K562 (cell line): ENCODE data around the gene TRAIP. TPM values are rescaled to one million over a fixed set of nuclear protein-coding genes. Genes with fewer than 3 reads are reported as not detected.

Source experiments
- ATAC-seq: fragments of 200-7000 bp; cut with Tn5 transposase; 3 replicates; pipeline ENCODE4 v1.9.1; 2020; ENCODE audit warnings: moderate library complexity
- BruUV-seq: library from RNA; stranded (reverse); fragments of 400-500 nt; replicated peaks from 2 replicates; lab custom pipeline; 2021; lab: Mats Ljungman, UMichigan
- CTCF ChIA-PET: fragments of 300-600 bp; formaldehyde crosslinking; extraction: SDS; loops from one replicate; lab custom pipeline; 2021; ENCODE audit warnings: low intra/inter-chr PET ratio; lab: Yijun Ruan, JAX
- POLR2A ChIA-PET: fragments of 300-600, 350-650 bp; sonication (Branson Sonifier 250); formaldehyde crosslinking; extraction: SDS; loops from one replicate; lab custom pipeline; 2021; ENCODE audit warnings: antibody characterized with exemption, inconsistent platforms; lab: Yijun Ruan, JAX
- DNase-seq, 4 experiments: peaks; one replicate each; pipeline versions ENCODE4 v3.0.0 to v3.0.0-alpha.2; 2011 to 2018; ENCODE audit warnings: low spot score in 3 of 4, mixed read lengths in 3 of 4; ENCODE audit errors: extremely low read depth in 1 of 4
- FAIRE-seq: peaks from 2 replicates; lab custom pipeline; 2011; peaks lifted over from hg19 to GRCh38; lab: Jason Lieb, UNC
- H2AFZ ChIP-seq: 2 replicates; pipeline ENCODE4 v1.6.0; 2011; ENCODE audit warnings: low read depth, low read length, control low read depth, inconsistent platforms
- H3K27ac ChIP-seq: fragments of 200-600 bp; 3 replicates; pipeline ENCODE4 v1.8.0; 2011; ENCODE audit warnings: low read depth, mild to moderate bottlenecking, control low read depth, inconsistent platforms, low read length, moderate library complexity, mixed read lengths; ENCODE audit errors: extremely low read depth
- H3K27me3 ChIP-seq, 2 experiments: fragments of 300-600 bp in 1 of 2; 2 replicates in 1 of 2; 3 replicates in 1 of 2; pipeline versions ENCODE4 v1.6.0 to v1.8.0; 2011; ENCODE audit warnings: inconsistent platforms in 2 of 2, low read length in 2 of 2, mild to moderate bottlenecking in 1 of 2, mixed read lengths in 1 of 2, moderate library complexity in 1 of 2; ENCODE audit not compliant: control insufficient read depth in 2 of 2, insufficient read depth in 2 of 2
- H3K36me3 ChIP-seq: fragments of 300-600 bp; 3 replicates; pipeline ENCODE4 v1.8.0; 2011; ENCODE audit warnings: mild to moderate bottlenecking, low read length, inconsistent platforms; ENCODE audit not compliant: control insufficient read depth, insufficient read depth
- H3K4me1 ChIP-seq, 2 experiments: fragments of 200-600 bp in 1 of 2; replicated peaks in 1 of 2; 2 replicates in 1 of 2; 3 replicates in 1 of 2; pipeline versions ENCODE4 v1.5.1 to v1.8.0; 2011; ENCODE audit warnings: inconsistent platforms in 2 of 2, low read length in 2 of 2, mild to moderate bottlenecking in 1 of 2, mixed read lengths in 1 of 2, moderate library complexity in 1 of 2; ENCODE audit not compliant: control insufficient read depth in 2 of 2, insufficient read depth in 2 of 2
- H3K4me2 ChIP-seq: 2 replicates; pipeline ENCODE4 v1.6.1; 2011; ENCODE audit warnings: low read length, control low read depth, inconsistent platforms, mixed read lengths; ENCODE audit not compliant: insufficient read depth
- H3K4me3 ChIP-seq: fragments of 200-600 bp; sonication (generic), shearing (Covaris generic); 2 replicates; pipeline ENCODE4 v1.5.1; 2016; ENCODE audit warnings: control low read depth, inconsistent platforms
- H3K79me2 ChIP-seq: fragments of 200-600 bp; 3 replicates; pipeline ENCODE4 v1.8.0; 2011; ENCODE audit warnings: low read length, inconsistent platforms; ENCODE audit not compliant: control insufficient read depth, insufficient read depth
- H3K9ac ChIP-seq, 2 experiments: 2 replicates each; pipeline versions ENCODE4 v1.6.0 to v1.6.1; 2011; ENCODE audit warnings: low read depth in 2 of 2, low read length in 2 of 2, control low read depth in 1 of 2, inconsistent platforms in 1 of 2, mild to moderate bottlenecking in 1 of 2, mixed read lengths in 1 of 2; ENCODE audit not compliant: insufficient read depth in 1 of 2
- H3K9me1 ChIP-seq: one replicate; pipeline ENCODE4 v1.6.0; 2011; ENCODE audit warnings: inconsistent platforms, mild to moderate bottlenecking, low read length, moderate library complexity; ENCODE audit not compliant: control insufficient read depth, insufficient read depth
- H3K9me3 ChIP-seq: replicated peaks from 2 replicates; pipeline ENCODE4 v1.5.1; 2011; ENCODE audit warnings: low read depth, low read length, inconsistent platforms; ENCODE audit not compliant: control insufficient read depth, insufficient read depth
- H4K20me1 ChIP-seq: replicated peaks from 2 replicates; pipeline ENCODE4 v1.6.1; 2011; ENCODE audit warnings: low read length, inconsistent platforms, mixed read lengths; ENCODE audit not compliant: control insufficient read depth, insufficient read depth
- CTBP1 ChIP-seq: fragments of 450-650 bp; IDR thresholded peaks from 2 replicates; pipeline ENCODE4 v1.6.1; 2016; ENCODE audit warnings: borderline replicate concordance
- DIDO1 ChIP-seq: fragments of 450-650 bp; IDR thresholded peaks from 2 replicates; pipeline ENCODE4 v1.6.1; 2016; ENCODE audit warnings: low read depth, missing biosample characterization, missing genetic modification characterization
- FOXM1 ChIP-seq, 2 experiments: fragments of 450-650 bp in 1 of 2; sonication (generic) in 1 of 2; formaldehyde crosslinking in 1 of 2; IDR thresholded peaks; 2 replicates each; pipeline versions ENCODE4 v1.6.1 to v1.9.0; 2017 to 2022; ENCODE audit warnings: low read depth in 2 of 2, mild to moderate bottlenecking in 2 of 2, missing genetic modification reagents in 1 of 2, moderate library complexity in 1 of 2
- MYC ChIP-seq, 2 experiments: fragments of 250-450 bp in 1 of 2; sonication (Bioruptor Pico) in 1 of 2; IDR thresholded peaks; 2 replicates each; pipeline versions ENCODE4 v1.5.1 to v1.6.1; 2012 to 2021; ENCODE audit warnings: low read depth in 2 of 2, borderline replicate concordance in 1 of 2, improper control_type of control experiment in 1 of 2, low read length in 1 of 2, mild to moderate bottlenecking in 1 of 2, moderate library complexity in 1 of 2
- NR1H2 ChIP-seq: sonication (generic); formaldehyde crosslinking; IDR thresholded peaks from 2 replicates; pipeline ENCODE4 v1.4.0; 2020; ENCODE audit warnings: mild to moderate bottlenecking, missing genetic modification reagents
- RAD51 ChIP-seq: fragments of 450-650 bp; IDR thresholded peaks from 2 replicates; pipeline ENCODE4 v1.7.1; 2016; ENCODE audit warnings: low read depth, mild to moderate bottlenecking, borderline replicate concordance
- RBBP5 ChIP-seq: fragments of 200-600 bp; sonication (generic); IDR thresholded peaks from 2 replicates; pipeline ENCODE4 v1.6.1; 2012; ENCODE audit warnings: borderline replicate concordance, mild to moderate bottlenecking, low read length, control low read depth, inconsistent platforms; ENCODE audit not compliant: insufficient read depth, poor library complexity, severe bottlenecking
- RBM39 ChIP-seq: fragments of 200-400 bp; formaldehyde crosslinking; optimal IDR thresholded peaks from 2 replicates; pipeline ENCODE3; 2018; ENCODE audit warnings: low read depth, low read length
- SAP30 ChIP-seq: fragments of 200-600 bp; sonication (generic); IDR thresholded peaks from 2 replicates; pipeline ENCODE4 v1.6.1; 2012; ENCODE audit warnings: borderline replicate concordance, low read depth, mild to moderate bottlenecking, moderate library complexity, low read length, control low read depth, inconsistent platforms; ENCODE audit not compliant: insufficient read depth, poor library complexity, severe bottlenecking
- SPI1 ChIP-seq: IDR thresholded peaks from 2 replicates; pipeline ENCODE4 v1.6.1; 2011; ENCODE audit warnings: low read depth, low read length, control low read depth, borderline replicate concordance
- ZFP1 ChIP-seq: fragments of 450-650 bp; formaldehyde crosslinking; IDR thresholded peaks from 2 replicates; pipeline ENCODE4 v1.4.0; 2020; ENCODE audit warnings: mild to moderate bottlenecking, mixed read lengths
- WGBS: fragments of 100-300 bp; shearing (Covaris generic); methylation state at CpG from one replicate; pipeline ENCODE4 v1.1.6; 2016; ENCODE audit warnings: low coverage, mixed read lengths; ENCODE audit not compliant: insufficient coverage; ENCODE audit errors: missing lambda C conversion rate; 5-methylcytosine and 5-hydroxymethylcytosine counted together
- in situ Hi-C: fragments of 300-500 bp; cut with MboI; formaldehyde crosslinking; loops from 4 replicates; pipeline ENCODE4 v1.15.0; 2018; ENCODE audit warnings: inconsistent platforms, mixed read lengths
- intact Hi-C: fragments of 100-400 bp; cut with micrococcal nuclease; formaldehyde crosslinking; loops from 2 replicates; pipeline ENCODE4 v1.14.2; 2022
- polyA plus RNA-seq, 8 experiments: library from polyadenylated mRNA; depleted of rRNA in 4 of 8; stranded (reverse) in 5 of 8; unstranded in 3 of 8; fragments of >200 nt; fragmentation: Nextera tagmentation in 2 of 8; fragmentation: Illumina TruSeq in 1 of 8; extraction: Ambion mirVana in 2 of 8; extraction: Trizol in 1 of 8; gene quantifications; 2 replicates each; pipeline versions ENCODE4 v1.2.1 to v1.2.3, GENCODE V29; 2011 to 2014; ENCODE audit warnings: inconsistent platforms in 1 of 8, missing spikeins in 1 of 8
- total RNA-seq, 7 experiments: library from RNA; depleted of rRNA in 6 of 7; stranded (reverse); fragments of >200 nt in 6 of 7; fragmentation: Illumina TruSeq in 2 of 7; extraction: Trizol in 2 of 7; gene quantifications; 2 replicates each; pipeline versions ENCODE4 v1.2.1 to v1.2.3, GENCODE V29; 2011 to 2021; ENCODE audit warnings: low replicate concordance in 1 of 7
- TF ChIP-seq, protein P1 (sequence below): fragments of 250-450 bp; sonication (Bioruptor Pico); IDR thresholded peaks from 2 replicates; pipeline ENCODE4 v1.8.0; 2021; ENCODE audit warnings: mild to moderate bottlenecking, moderate library complexity
- TF ChIP-seq, protein P2 (sequence below): fragments of 450-650 bp; IDR thresholded peaks from 2 replicates; pipeline ENCODE4 v1.6.1; 2016; ENCODE audit warnings: borderline replicate concordance

Gene TRAIP
- total and polyA plus RNA-seq, 9 of the 15 experiments (the other 6 are each of a cell fraction or from before 2014, with no cell fraction given): 14.3 to 38.6 (median 21.2) TPM

DNA sequence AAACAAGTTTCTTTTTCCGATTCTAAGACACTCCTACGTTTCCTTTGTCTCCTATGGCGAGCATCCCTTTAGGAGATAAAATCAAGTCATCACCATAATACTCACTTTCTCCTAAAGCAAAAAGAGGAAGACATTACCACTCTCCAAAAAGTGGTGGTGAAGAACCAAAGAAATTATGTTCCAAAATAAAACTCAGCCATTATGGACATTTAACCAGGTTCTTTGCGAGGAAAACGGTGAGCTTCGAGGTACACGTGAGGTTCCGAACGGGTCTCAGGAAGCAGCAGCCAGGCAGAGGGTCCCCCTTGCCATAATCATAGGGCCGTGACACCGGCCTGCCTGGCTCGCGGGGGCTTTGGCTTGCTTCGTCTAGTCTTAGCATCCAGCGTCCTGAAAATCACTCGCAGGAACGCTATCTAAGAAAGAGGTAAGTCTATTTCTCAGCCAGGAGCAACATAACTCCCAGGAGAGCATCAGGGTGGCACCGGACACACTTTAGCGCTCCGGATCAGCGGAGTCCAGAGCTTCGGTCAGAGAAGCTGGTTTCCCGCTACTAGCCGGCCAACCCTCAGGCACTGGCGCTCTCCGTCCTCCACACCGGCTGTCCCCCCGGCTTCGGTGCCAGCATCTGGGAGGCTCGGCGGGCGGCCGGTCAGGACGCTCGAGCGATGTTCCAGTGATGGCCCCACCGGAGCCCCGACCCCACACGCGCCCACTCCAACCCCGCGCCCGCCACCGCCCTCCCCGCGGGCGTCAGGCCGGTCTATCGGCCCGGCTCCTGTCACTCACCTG is 70.6 kb downstream of the TRAIP start:
- ATAC-seq (peak; percentile 67), DNase-seq (peak in 1 of 4 experiments; percentile 27), FAIRE-seq (no peak)
- Histone ChIP-seq H3K4me3 (peak overlapping the region; percentile 84), H3K4me2 (peak overlapping the region; percentile 90), H3K79me2 (peaks cover 51% of the 10 kb centered on the region), H3K9me1 (no peaks in the 10 kb centered on the region), H3K27me3 (no peaks in the 10 kb centered on the region), H3K27ac (peak overlapping the region; percentile 84), H3K4me1 (peaks cover 12 to 18% of the 10 kb centered on the region in 2 experiments; a peak in 4 of 5 replicates), H2AFZ (peak overlapping the region; percentile 60), H3K9me3 (no peaks in the 10 kb centered on the region), H3K9ac (peak overlapping the region; percentile 90 to 96), H3K36me3 (peaks cover 26% of the 10 kb centered on the region; the same call in 2 of the 3 replicates), H4K20me1 (no peaks in the 10 kb centered on the region)
- no TSS peak for BruUV-seq
- ChIA-PET POLR2A (interaction anchor here (0.6 to 2.8 kb wide), 9 partner anchors 9 to 457 kb away, joined by 3 to 16 read pairs (median 4); partner anchors contain the start of genes DAG1 and INKA1), CTCF (no interaction called here)
- in situ Hi-C loops (no loop called here), intact Hi-C loops (no loop called here)
- 2% methylated on average over 36 of the region's 50 CpGs for WGBS
- TF ChIP-seq NR1H2 (CRISPR knock-in tag) (peak; percentile 59; the same call in 1 of the 2 replicates), CTBP1 (0 out of 2 replicates have a peak, but pooled peaks have one; percentile 15), SAP30 (peak; percentile 37), SPI1 (peak; percentile 55; the same call in 1 of the 2 replicates), RAD51 (no peak), MYC (IDR thresholded peaks at IDR 0.05; ENCODE audit: low read depth, low read length) (no peak), MYC (CRISPR knock-in tag; IDR thresholded peaks at IDR 0.05; ENCODE audit: borderline replicate concordance, low read depth) (no peak), DIDO1 (no peak), FOXM1 (IDR thresholded peaks at IDR 0.05; ENCODE audit: low read depth) (no peak), FOXM1 (CRISPR knock-in tag; IDR thresholded peaks at IDR 0.05; ENCODE audit: low read depth) (no peak), RBBP5 (peak; percentile 7), ZFP1 (CRISPR knock-in tag) (no peak), RBM39 (no peak)
- TF ChIP-seq, protein P1, sequence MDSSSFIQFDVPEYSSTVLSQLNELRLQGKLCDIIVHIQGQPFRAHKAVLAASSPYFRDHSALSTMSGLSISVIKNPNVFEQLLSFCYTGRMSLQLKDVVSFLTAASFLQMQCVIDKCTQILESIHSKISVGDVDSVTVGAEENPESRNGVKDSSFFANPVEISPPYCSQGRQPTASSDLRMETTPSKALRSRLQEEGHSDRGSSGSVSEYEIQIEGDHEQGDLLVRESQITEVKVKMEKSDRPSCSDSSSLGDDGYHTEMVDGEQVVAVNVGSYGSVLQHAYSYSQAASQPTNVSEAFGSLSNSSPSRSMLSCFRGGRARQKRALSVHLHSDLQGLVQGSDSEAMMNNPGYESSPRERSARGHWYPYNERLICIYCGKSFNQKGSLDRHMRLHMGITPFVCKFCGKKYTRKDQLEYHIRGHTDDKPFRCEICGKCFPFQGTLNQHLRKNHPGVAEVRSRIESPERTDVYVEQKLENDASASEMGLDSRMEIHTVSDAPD (CRISPR knock-in tag): no peak
- TF ChIP-seq, protein P2, sequence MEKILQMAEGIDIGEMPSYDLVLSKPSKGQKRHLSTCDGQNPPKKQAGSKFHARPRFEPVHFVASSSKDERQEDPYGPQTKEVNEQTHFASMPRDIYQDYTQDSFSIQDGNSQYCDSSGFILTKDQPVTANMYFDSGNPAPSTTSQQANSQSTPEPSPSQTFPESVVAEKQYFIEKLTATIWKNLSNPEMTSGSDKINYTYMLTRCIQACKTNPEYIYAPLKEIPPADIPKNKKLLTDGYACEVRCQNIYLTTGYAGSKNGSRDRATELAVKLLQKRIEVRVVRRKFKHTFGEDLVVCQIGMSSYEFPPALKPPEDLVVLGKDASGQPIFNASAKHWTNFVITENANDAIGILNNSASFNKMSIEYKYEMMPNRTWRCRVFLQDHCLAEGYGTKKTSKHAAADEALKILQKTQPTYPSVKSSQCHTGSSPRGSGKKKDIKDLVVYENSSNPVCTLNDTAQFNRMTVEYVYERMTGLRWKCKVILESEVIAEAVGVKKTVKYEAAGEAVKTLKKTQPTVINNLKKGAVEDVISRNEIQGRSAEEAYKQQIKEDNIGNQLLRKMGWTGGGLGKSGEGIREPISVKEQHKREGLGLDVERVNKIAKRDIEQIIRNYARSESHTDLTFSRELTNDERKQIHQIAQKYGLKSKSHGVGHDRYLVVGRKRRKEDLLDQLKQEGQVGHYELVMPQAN: peak; percentile 19; the same call in 1 of the 2 replicates
